LNCaP clone FGC (cell line): Measurements from ENCODE around the gene TBC1D17.

Experiments used
- DNase-seq: peaks from one replicate; pipeline ENCODE4 v3.0.0-alpha.2; 2011; ENCODE audit warnings: low read depth
- H3K4me3 ChIP-seq: 2 replicates; pipeline ENCODE4 v1.5.1; 2011; ENCODE audit warnings: mild to moderate bottlenecking, low read depth, low read length, control low read depth
- TF ChIP-seq, protein P1 (sequence below): IDR thresholded peaks from 2 replicates; pipeline ENCODE4 v1.5.1; 2012; ENCODE audit warnings: mild to moderate bottlenecking; ENCODE audit not compliant: control insufficient read depth, insufficient read depth; ENCODE audit errors: extremely low read depth

The TBC1D17 gene

GRCh38 chr19:49877020-49877878 is at the start of gene TBC1D17, which contains the start of gene AKT1S1:
Gene TBC1D17 (plus strand): TSS chr19:49877702. CDS start chr19:49877724, 22 bp downstream.
Gene AKT1S1 (minus strand): TSS chr19:49877355. CDS start chr19:49873295, 4,060 bp downstream.
- DNase-seq: peak; percentile 100
- H3K4me3 ChIP-seq: peak within 1 kb of the TSS; percentile 85
- TF ChIP-seq, protein P1, sequence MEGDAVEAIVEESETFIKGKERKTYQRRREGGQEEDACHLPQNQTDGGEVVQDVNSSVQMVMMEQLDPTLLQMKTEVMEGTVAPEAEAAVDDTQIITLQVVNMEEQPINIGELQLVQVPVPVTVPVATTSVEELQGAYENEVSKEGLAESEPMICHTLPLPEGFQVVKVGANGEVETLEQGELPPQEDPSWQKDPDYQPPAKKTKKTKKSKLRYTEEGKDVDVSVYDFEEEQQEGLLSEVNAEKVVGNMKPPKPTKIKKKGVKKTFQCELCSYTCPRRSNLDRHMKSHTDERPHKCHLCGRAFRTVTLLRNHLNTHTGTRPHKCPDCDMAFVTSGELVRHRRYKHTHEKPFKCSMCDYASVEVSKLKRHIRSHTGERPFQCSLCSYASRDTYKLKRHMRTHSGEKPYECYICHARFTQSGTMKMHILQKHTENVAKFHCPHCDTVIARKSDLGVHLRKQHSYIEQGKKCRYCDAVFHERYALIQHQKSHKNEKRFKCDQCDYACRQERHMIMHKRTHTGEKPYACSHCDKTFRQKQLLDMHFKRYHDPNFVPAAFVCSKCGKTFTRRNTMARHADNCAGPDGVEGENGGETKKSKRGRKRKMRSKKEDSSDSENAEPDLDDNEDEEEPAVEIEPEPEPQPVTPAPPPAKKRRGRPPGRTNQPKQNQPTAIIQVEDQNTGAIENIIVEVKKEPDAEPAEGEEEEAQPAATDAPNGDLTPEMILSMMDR: no peak

GRCh38 chr19:49829200-49829599 is 48.3 kb upstream of the TBC1D17 start:
- no peak for DNase-seq
- TF ChIP-seq, protein P1: no peak

GRCh38 chr19:49829721-49830120 is 47.8 kb upstream of the TBC1D17 start:
- H3K4me3 ChIP-seq: no peak overlapping the region
- TF ChIP-seq, protein P1: no peak
- DNase-seq: no peak

More at GRCh38 chr19:49829200-49829599, 48.3 kb upstream of the TBC1D17 start:
- H3K4me3 ChIP-seq: no peak overlapping the region

GRCh38 chr19:49830766-49831165 is 46.7 kb upstream of the TBC1D17 start:
- TF ChIP-seq, protein P1: no peak
- DNase-seq: no peak
- no peak overlapping the region for H3K4me3 ChIP-seq

GRCh38 chr19:49831592-49831991 is 45.9 kb upstream of the TBC1D17 start:
- H3K4me3 ChIP-seq: no peak overlapping the region
- DNase-seq: no peak
- TF ChIP-seq, protein P1: no peak

DNA sequence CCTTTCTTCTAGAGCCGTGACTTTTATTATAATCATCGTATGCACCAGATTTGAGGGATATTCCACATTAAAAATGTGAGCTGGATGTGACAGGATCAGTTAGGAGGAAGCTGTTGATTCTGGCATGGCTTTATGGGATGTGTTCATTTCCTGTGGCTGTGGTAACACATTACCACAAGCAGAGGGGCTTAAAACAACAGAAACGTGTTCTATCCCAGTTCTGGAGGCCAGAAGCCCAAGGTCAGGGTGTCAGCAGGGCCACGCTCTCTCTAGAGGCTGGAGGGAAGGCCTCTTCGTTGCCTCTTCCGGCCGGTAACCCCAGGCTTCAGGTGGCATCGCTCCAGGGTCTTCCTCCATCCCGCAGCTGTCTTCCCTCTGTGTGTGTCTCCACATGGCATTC is 44.9 kb upstream of the TBC1D17 start:
- DNase-seq: no peak
- H3K4me3 ChIP-seq: no peak overlapping the region
- TF ChIP-seq, protein P1: no peak
